OCI-LY7 (cell line): Measurements from ENCODE around the gene SPAG5. TPM values are rescaled to one million over a fixed set of nuclear protein-coding genes. Genes with fewer than 3 reads are reported as not detected.

Source experiments
- BruUV-seq: library from RNA; stranded (reverse); fragments of 400-500 nt; replicated peaks from 2 replicates; lab custom pipeline; 2021; lab: Mats Ljungman, UMichigan
- CTCF ChIA-PET: fragments of 300-600 bp; sonication (Branson Sonifier 250); formaldehyde crosslinking; loops from one replicate; lab custom pipeline; 2022; ENCODE audit warnings: antibody characterized with exemption; ENCODE audit not compliant: unreplicated experiment; lab: Charles Lee
- POLR2A ChIA-PET: fragments of 300-600 bp; sonication (Branson Sonifier 250); formaldehyde crosslinking; loops from one replicate; lab custom pipeline; 2022; ENCODE audit warnings: antibody characterized with exemption; lab: Charles Lee
- DNase-seq: peaks from one replicate; pipeline ENCODE4 v3.0.0-alpha.2; 2015; ENCODE audit warnings: low spot score
- H2AFZ ChIP-seq: fragments of 200-600 bp; sonication (generic), shearing (Covaris generic); 2 replicates; pipeline ENCODE4 v1.6.1; 2014; ENCODE audit warnings: mild to moderate bottlenecking, antibody characterized with exemption, low read length, moderate library complexity
- H3K27ac ChIP-seq: fragments of 200-600 bp; sonication (generic); 2 replicates; pipeline ENCODE4 v1.5.1; 2014; ENCODE audit warnings: mixed run types, low read depth, mild to moderate bottlenecking, moderate library complexity, low read length, inconsistent platforms; ENCODE audit not compliant: poor library complexity, severe bottlenecking
- H3K36me3 ChIP-seq: fragments of 200-600 bp; sonication (generic); 2 replicates; pipeline ENCODE4 v1.6.1; 2014; ENCODE audit warnings: mild to moderate bottlenecking, antibody characterized with exemption, low read length, moderate library complexity, mixed read lengths; ENCODE audit not compliant: insufficient read depth
- H3K4me1 ChIP-seq: fragments of 200-600 bp; sonication (generic); 2 replicates; pipeline ENCODE4 v1.5.1; 2014; ENCODE audit warnings: mild to moderate bottlenecking, low read length; ENCODE audit not compliant: insufficient read depth, poor library complexity, severe bottlenecking
- H3K4me2 ChIP-seq: fragments of 200-600 bp; sonication (generic); 2 replicates; pipeline ENCODE4 v1.6.1; 2014; ENCODE audit warnings: mild to moderate bottlenecking, low read length
- H3K4me3 ChIP-seq: fragments of 200-600 bp; sonication (generic); 2 replicates; pipeline ENCODE4 v1.5.1; 2014; ENCODE audit warnings: mild to moderate bottlenecking, low read depth, low read length; ENCODE audit not compliant: poor library complexity, severe bottlenecking
- H3K79me2 ChIP-seq: fragments of 200-600 bp; sonication (generic); 2 replicates; pipeline ENCODE4 v1.6.1; 2016; ENCODE audit warnings: low read depth, mild to moderate bottlenecking, low read length, moderate library complexity, mixed read lengths; ENCODE audit not compliant: insufficient read depth
- H3K9me2 ChIP-seq: fragments of 200-600 bp; sonication (generic); 2 replicates; pipeline ENCODE4 v1.6.1; 2016; ENCODE audit warnings: mild to moderate bottlenecking, low read length, mixed read lengths; ENCODE audit not compliant: insufficient read depth
- H3K9me3 ChIP-seq: fragments of 200-600 bp; sonication (generic); 2 replicates; pipeline ENCODE4 v1.6.1; 2014; ENCODE audit warnings: mild to moderate bottlenecking, mixed run types, low read length, mixed read lengths
- H4K20me1 ChIP-seq: fragments of 200-600 bp; sonication (generic); 2 replicates; pipeline ENCODE4 v1.6.1; 2014; ENCODE audit warnings: mild to moderate bottlenecking, antibody characterized with exemption, low read length, moderate library complexity, mixed read lengths; ENCODE audit not compliant: insufficient read depth
- EZH2phosphoT487 ChIP-seq: fragments of 200-600 bp; sonication (generic); IDR thresholded peaks from 2 replicates; pipeline ENCODE4 v1.6.1; 2018; ENCODE audit warnings: low read depth, borderline replicate concordance, mild to moderate bottlenecking, mixed run types, antibody characterized with exemption, low read length, moderate library complexity, mixed read lengths
- intact Hi-C: fragments of 100-400 bp; cut with micrococcal nuclease; formaldehyde crosslinking; loops from one replicate; pipeline ENCODE4 v1.10.0; 2022; ENCODE audit not compliant: unreplicated experiment
- total RNA-seq, 2 experiments: library from RNA; depleted of rRNA in 1 of 2; stranded (reverse); fragments of >200 nt in 1 of 2; shearing (Covaris generic) in 1 of 2; gene quantifications; 2 replicates each; pipeline ENCODE4 v1.2.3, GENCODE V29; 2014 to 2022
- TF ChIP-seq, protein P1 (sequence below): fragments of 200-600 bp; sonication (generic); conservative IDR thresholded peaks from 2 replicates; pipeline ENCODE4 v1.5.1; 2014; ENCODE audit warnings: mild to moderate bottlenecking, antibody characterized with exemption, low read length, moderate library complexity, mixed read lengths

SPAG5 gene
- total RNA-seq, 2 experiments from 2014 or later = 152 to 161 TPM

DNA sequence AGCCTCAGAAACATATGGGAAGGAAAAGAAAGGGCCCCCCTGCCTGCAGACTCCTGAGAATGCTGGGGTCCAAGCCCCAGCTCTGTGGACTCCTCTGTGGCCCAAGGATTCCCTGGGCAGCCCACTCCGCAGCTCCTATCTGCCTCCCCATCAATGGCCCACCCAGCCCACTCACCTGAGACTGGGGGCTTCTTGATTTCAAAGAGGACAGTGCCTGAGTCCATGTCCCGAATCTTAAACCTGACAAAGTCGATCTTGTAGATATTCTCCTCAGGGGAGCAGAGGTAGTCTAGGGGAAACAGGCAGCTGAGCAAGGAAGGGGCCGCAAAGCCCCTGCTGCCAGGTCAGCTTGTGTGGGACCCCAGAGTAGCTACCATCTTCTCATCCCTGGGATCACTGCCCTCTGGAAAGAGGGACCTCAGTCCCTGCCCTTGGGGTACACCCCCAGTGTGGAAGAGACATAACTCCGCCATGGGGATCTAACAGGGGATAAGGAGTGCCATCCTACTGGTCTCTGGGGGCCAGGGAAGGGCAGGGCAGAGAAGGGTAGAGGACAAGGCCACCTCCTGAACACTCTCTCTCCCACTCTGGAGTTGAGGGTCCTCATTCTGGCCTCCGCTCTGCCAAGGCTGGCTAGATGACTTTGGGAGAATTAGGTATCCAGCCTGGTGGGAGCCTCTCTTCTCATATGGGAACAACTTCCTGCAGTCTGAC, 50.3 kb downstream of the SPAG5 start:
- Histone ChIP-seq H3K4me1 (peaks cover 31% of the 10 kb centered on the region), H3K79me2 (no peaks in the 10 kb centered on the region), H2AFZ (no peak overlapping the region), H3K4me3 (no peak overlapping the region), H3K9me3 (no peaks in the 10 kb centered on the region), H4K20me1 (no peaks in the 10 kb centered on the region), H3K27ac (no peak overlapping the region), H3K36me3 (peaks cover 5% of the 10 kb centered on the region; the same call in 1 of the 2 replicates), H3K4me2 (no peak overlapping the region), H3K9me2 (no peaks in the 10 kb centered on the region)
- no peak for TF ChIP-seq EZH2phosphoT487
- TF ChIP-seq, protein P1, sequence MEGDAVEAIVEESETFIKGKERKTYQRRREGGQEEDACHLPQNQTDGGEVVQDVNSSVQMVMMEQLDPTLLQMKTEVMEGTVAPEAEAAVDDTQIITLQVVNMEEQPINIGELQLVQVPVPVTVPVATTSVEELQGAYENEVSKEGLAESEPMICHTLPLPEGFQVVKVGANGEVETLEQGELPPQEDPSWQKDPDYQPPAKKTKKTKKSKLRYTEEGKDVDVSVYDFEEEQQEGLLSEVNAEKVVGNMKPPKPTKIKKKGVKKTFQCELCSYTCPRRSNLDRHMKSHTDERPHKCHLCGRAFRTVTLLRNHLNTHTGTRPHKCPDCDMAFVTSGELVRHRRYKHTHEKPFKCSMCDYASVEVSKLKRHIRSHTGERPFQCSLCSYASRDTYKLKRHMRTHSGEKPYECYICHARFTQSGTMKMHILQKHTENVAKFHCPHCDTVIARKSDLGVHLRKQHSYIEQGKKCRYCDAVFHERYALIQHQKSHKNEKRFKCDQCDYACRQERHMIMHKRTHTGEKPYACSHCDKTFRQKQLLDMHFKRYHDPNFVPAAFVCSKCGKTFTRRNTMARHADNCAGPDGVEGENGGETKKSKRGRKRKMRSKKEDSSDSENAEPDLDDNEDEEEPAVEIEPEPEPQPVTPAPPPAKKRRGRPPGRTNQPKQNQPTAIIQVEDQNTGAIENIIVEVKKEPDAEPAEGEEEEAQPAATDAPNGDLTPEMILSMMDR = peak; percentile 58
- POLR2A ChIA-PET = no interaction called here
- CTCF ChIA-PET = interaction anchor here (0.9 kb wide), 1 partner anchor 50 kb away, joined by 3 read pairs; no protein-coding TSS in a partner anchor
- DNase-seq = no peak
- intact Hi-C loops = loop anchor here (2.0 kb wide), 1 partner anchor 54 kb away; no protein-coding TSS in a partner anchor
- BruUV-seq = no TSS peak

DNA sequence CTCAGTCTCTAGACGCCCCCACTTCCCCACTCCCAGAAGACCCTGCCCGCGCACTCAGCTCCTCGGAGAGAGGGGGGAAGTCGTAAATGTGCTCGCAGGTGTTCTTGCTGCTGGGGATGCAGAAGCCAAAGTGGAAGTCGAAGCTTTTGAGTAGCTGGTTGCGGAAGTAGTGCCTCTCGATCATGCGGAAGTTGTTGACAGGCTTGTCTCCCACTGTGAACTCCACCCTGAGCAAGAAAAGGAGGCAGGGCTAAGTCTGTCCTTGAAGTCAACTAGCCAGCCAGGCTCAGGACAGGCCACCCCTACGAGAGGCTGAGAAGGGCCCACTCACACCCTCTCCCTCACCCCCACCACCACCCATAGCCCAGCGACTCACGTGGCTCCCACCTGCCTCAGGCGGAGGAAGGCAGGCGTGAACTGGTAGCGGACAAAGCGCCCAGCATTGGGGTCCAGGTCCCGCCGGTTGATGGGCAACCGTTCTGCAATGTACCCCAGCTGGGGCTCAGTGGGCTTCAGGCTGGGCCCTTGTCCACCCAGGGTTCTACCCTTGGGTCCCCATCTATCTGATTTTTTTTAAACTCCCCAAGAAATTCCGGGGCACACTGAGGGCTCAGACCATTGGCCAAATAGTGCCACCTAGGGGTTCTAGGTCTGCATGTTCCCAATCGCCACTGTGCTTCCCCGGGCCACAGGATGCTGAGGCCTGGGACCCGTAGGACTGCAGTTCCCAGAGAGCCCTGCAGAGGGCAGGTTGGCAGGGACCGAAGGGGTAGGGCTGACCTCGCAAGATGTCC, 51.0 kb downstream of the SPAG5 start:
- no TSS peak for BruUV-seq
- Histone ChIP-seq H3K4me1 (peaks cover 29% of the 10 kb centered on the region), H3K9me2 (no peaks in the 10 kb centered on the region), H3K79me2 (no peaks in the 10 kb centered on the region), H2AFZ (no peak overlapping the region), H4K20me1 (no peaks in the 10 kb centered on the region), H3K27ac (no peak overlapping the region), H3K4me2 (peak overlapping the region; percentile 15; the same call in 1 of the 2 replicates), H3K4me3 (no peak overlapping the region), H3K36me3 (no peaks in the 10 kb centered on the region), H3K9me3 (no peaks in the 10 kb centered on the region)
- ChIA-PET POLR2A (no interaction called here), CTCF (interaction anchor here (0.9 kb wide), 1 partner anchor 50 kb away, joined by 3 read pairs; no protein-coding TSS in a partner anchor)
- DNase-seq = peak; percentile 81
- TF ChIP-seq, protein P1 = peak; percentile 97
- no peak for TF ChIP-seq EZH2phosphoT487
- intact Hi-C loops = loop anchor here (2.0 kb wide), 1 partner anchor 53 kb away; no protein-coding TSS in a partner anchor
